OCI-LY3 (cell line): ENCODE results near the gene LARP1.
A peak's percentile ranks its signal among the peaks of the same experiment; 100 is the strongest.

ENCODE experiments used
- H2AFZ ChIP-seq: fragments of 200-600, 300-600 bp; shearing (Covaris generic); 2 replicates; pipeline ENCODE4 v1.6.0; 2014; ENCODE audit warnings: antibody characterized with exemption, low read depth, low read length
- H3K27ac ChIP-seq: fragments of 200-600, 300-600 bp; sonication (generic); 2 replicates; pipeline ENCODE4 v1.5.1; 2014; ENCODE audit warnings: mild to moderate bottlenecking, low read length, moderate library complexity, mixed read lengths
- H3K27me3 ChIP-seq: fragments of 200-600, 300-600 bp; sonication (generic); 2 replicates; pipeline ENCODE4 v1.6.1; 2014; ENCODE audit warnings: low read depth, low read length, mixed read lengths
- H3K36me3 ChIP-seq: fragments of 200-600, 300-600 bp; sonication (generic); replicated peaks from 2 replicates; pipeline ENCODE3; 2014; ENCODE audit warnings: low read depth, low read length, mixed read lengths
- H3K4me1 ChIP-seq: fragments of 300-600, 200-600 bp; sonication (generic); 2 replicates; pipeline ENCODE4 v1.6.1; 2014; ENCODE audit warnings: low read length, mixed read lengths
- H3K4me2 ChIP-seq: fragments of 200-600, 300-600 bp; sonication (generic); 2 replicates; pipeline ENCODE4 v1.6.1; 2014; ENCODE audit warnings: low read length, mixed read lengths
- H3K4me3 ChIP-seq: fragments of 300-600, 200-600 bp; sonication (generic); 2 replicates; pipeline ENCODE4 v1.5.1; 2014; ENCODE audit warnings: antibody characterized with exemption, mild to moderate bottlenecking, low read length, moderate library complexity
- H3K79me2 ChIP-seq: fragments of 300-600, 200-600 bp; shearing (Covaris generic); 2 replicates; pipeline ENCODE4 v1.6.1; 2014; ENCODE audit warnings: mild to moderate bottlenecking, low read length, mixed read lengths
- H3K9ac ChIP-seq: fragments of 300-600, 200-600 bp; shearing (Covaris generic); 2 replicates; pipeline ENCODE4 v1.6.0; 2014; ENCODE audit warnings: mild to moderate bottlenecking, low read length, moderate library complexity
- H3K9me3 ChIP-seq: fragments of 200-600, 300-600 bp; shearing (Covaris generic); 2 replicates; pipeline ENCODE4 v1.6.1; 2014; ENCODE audit warnings: low read length, mixed read lengths; ENCODE audit not compliant: insufficient read depth
- H4K20me1 ChIP-seq: fragments of 200-600, 300-600 bp; sonication (generic); 2 replicates; pipeline ENCODE4 v1.6.1; 2016; ENCODE audit warnings: low read length, mixed read lengths; ENCODE audit not compliant: insufficient read depth
- CTCF ChIP-seq: fragments of 200-600, 300-600 bp; sonication (generic); IDR thresholded peaks from 2 replicates; pipeline ENCODE4 v1.5.1; 2014; ENCODE audit warnings: antibody characterized with exemption, low read length, low read depth
- EZH2phosphoT487 ChIP-seq: fragments of 200-600 bp; shearing (Covaris generic); IDR thresholded peaks from 2 replicates; pipeline ENCODE4 v1.6.1; 2018; ENCODE audit warnings: antibody characterized with exemption, mixed run types, low read depth

LARP1 gene

GRCh38 chr5:154788212-154788611 is 33.0 kb downstream of the LARP1 start:
- TF ChIP-seq EZH2phosphoT487: no peak
- no peak for TF ChIP-seq CTCF
- H3K79me2 ChIP-seq: peaks cover 91% of the 10 kb centered on the region
- peaks cover 75% of the 10 kb centered on the region for H4K20me1 ChIP-seq
- peaks cover 14% of the 10 kb centered on the region for H3K4me1 ChIP-seq
- peaks cover 23% of the 10 kb centered on the region for H3K36me3 ChIP-seq
- H3K4me2 ChIP-seq: no peak overlapping the region
- H3K9me3 ChIP-seq: no peaks in the 10 kb centered on the region
- no peak overlapping the region for H2AFZ ChIP-seq
- no peaks in the 10 kb centered on the region for H3K27me3 ChIP-seq
- H3K4me3 ChIP-seq: no peak overlapping the region
- H3K27ac ChIP-seq: no peak overlapping the region
- H3K9ac ChIP-seq: no peak overlapping the region

- Histone ChIP-seq H3K27ac (peak overlapping the region; percentile 53), H3K79me2 (peaks cover 74% of the 10 kb centered on the region), H3K9ac (no peak overlapping the region), H3K27me3 (no peaks in the 10 kb centered on the region), H2AFZ (no peak overlapping the region), H3K36me3 (peaks cover 37% of the 10 kb centered on the region), H3K4me1 (peaks cover 14% of the 10 kb centered on the region), H4K20me1 (peaks cover 45% of the 10 kb centered on the region), H3K9me3 (no peaks in the 10 kb centered on the region), H3K4me2 (no peak overlapping the region), H3K4me3 (no peak overlapping the region)
- TF ChIP-seq CTCF (no peak), EZH2phosphoT487 (no peak)
These were observed 36.4 kb downstream of the LARP1 start for GRCh38 chr5:154791535-154791934.

GRCh38 chr5:154793599-154794524 is 38.7 kb downstream of the LARP1 start:
- Histone ChIP-seq H3K9ac (no peak overlapping the region), H3K4me2 (no peak overlapping the region), H4K20me1 (peaks cover 22% of the 10 kb centered on the region), H3K27ac (no peak overlapping the region), H3K4me3 (no peak overlapping the region), H3K79me2 (peaks cover 54% of the 10 kb centered on the region), H2AFZ (no peak overlapping the region), H3K27me3 (no peaks in the 10 kb centered on the region), H3K9me3 (no peaks in the 10 kb centered on the region), H3K36me3 (peaks cover 44% of the 10 kb centered on the region), H3K4me1 (peaks cover 14% of the 10 kb centered on the region)
- no peak for TF ChIP-seq EZH2phosphoT487
- no peak for TF ChIP-seq CTCF

GRCh38 chr5:154794525-154795234 is 39.5 kb downstream of the LARP1 start:
- no peak overlapping the region for H3K9ac ChIP-seq
- H3K27me3 ChIP-seq: no peaks in the 10 kb centered on the region
- no peaks in the 10 kb centered on the region for H3K9me3 ChIP-seq
- peaks cover 17% of the 10 kb centered on the region for H4K20me1 ChIP-seq
- H3K4me3 ChIP-seq: no peak overlapping the region
- no peak overlapping the region for H2AFZ ChIP-seq
- TF ChIP-seq CTCF: no peak
- TF ChIP-seq EZH2phosphoT487: no peak
- H3K4me2 ChIP-seq: no peak overlapping the region
- H3K27ac ChIP-seq: no peak overlapping the region
- H3K79me2 ChIP-seq: peaks cover 46% of the 10 kb centered on the region
- H3K4me1 ChIP-seq: peaks cover 14% of the 10 kb centered on the region
- peaks cover 49% of the 10 kb centered on the region for H3K36me3 ChIP-seq
